NB4 (cell line): ENCODE data around the gene FRMD6.

Experiments
- MYC ChIP-seq: IDR thresholded peaks from 2 replicates; pipeline ENCODE4 v1.6.1; 2011; ENCODE audit warnings: low read depth, low read length
- POLR2A ChIP-seq: IDR thresholded peaks from 2 replicates; pipeline ENCODE4 v1.6.1; 2011; ENCODE audit warnings: mild to moderate bottlenecking; ENCODE audit not compliant: insufficient read length; ENCODE audit errors: extremely low read depth
- TF ChIP-seq, protein P1 (sequence below): IDR thresholded peaks from one replicate; pipeline ENCODE4 v1.5.1; 2012; ENCODE audit warnings: low read depth, low read length
- TF ChIP-seq, protein P2 (sequence below): IDR thresholded peaks from 2 replicates; pipeline ENCODE4 v1.6.1; 2011; ENCODE audit warnings: low read depth, low read length

DNA sequence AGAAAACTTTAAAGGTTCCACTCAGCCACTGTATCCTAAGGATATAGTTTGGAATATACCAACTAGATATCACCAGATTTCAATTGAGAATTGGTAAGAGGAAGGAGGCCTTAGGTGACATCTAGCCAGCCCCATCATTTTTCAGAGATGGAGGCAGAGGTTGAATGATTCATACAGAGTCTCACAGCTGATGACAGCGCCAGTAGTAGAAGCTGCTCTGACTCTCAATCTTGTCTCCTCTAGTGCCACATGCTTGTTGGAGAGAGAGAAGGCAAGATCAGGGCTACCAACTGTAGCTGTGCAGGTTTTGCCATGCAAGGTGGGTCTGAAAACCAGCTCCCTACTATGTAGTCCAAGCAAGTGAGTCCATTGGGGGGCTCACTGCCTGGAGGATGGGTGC, 6.1 kb downstream of the FRMD6 start:
- TF ChIP-seq POLR2A = no peak
- TF ChIP-seq, protein P1, sequence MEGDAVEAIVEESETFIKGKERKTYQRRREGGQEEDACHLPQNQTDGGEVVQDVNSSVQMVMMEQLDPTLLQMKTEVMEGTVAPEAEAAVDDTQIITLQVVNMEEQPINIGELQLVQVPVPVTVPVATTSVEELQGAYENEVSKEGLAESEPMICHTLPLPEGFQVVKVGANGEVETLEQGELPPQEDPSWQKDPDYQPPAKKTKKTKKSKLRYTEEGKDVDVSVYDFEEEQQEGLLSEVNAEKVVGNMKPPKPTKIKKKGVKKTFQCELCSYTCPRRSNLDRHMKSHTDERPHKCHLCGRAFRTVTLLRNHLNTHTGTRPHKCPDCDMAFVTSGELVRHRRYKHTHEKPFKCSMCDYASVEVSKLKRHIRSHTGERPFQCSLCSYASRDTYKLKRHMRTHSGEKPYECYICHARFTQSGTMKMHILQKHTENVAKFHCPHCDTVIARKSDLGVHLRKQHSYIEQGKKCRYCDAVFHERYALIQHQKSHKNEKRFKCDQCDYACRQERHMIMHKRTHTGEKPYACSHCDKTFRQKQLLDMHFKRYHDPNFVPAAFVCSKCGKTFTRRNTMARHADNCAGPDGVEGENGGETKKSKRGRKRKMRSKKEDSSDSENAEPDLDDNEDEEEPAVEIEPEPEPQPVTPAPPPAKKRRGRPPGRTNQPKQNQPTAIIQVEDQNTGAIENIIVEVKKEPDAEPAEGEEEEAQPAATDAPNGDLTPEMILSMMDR = no peak
- TF ChIP-seq MYC = no peak
- TF ChIP-seq, protein P2, sequence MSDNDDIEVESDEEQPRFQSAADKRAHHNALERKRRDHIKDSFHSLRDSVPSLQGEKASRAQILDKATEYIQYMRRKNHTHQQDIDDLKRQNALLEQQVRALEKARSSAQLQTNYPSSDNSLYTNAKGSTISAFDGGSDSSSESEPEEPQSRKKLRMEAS = no peak
